MM.1S (cell line): Measurements from ENCODE around the gene CHID1.

Experiments used
- EZH2 ChIP-seq: fragments of 300-600 bp; sonication (generic); optimal IDR thresholded peaks from 2 replicates; pipeline ENCODE3; 2017; ENCODE audit warnings: low read depth, mild to moderate bottlenecking, antibody characterized with exemption, low read length, mixed read lengths
- EZH2phosphoT487 ChIP-seq: fragments of 300-600 bp; sonication (generic); IDR thresholded peaks from 2 replicates; pipeline ENCODE4 v1.6.1; 2018; ENCODE audit warnings: antibody characterized with exemption, low read length
- TF ChIP-seq, protein P1 (sequence below): fragments of 300-600 bp; sonication (generic); IDR thresholded peaks from 2 replicates; pipeline ENCODE4 v1.5.1; 2016; ENCODE audit warnings: antibody characterized with exemption, low read length, mixed read lengths

DNA sequence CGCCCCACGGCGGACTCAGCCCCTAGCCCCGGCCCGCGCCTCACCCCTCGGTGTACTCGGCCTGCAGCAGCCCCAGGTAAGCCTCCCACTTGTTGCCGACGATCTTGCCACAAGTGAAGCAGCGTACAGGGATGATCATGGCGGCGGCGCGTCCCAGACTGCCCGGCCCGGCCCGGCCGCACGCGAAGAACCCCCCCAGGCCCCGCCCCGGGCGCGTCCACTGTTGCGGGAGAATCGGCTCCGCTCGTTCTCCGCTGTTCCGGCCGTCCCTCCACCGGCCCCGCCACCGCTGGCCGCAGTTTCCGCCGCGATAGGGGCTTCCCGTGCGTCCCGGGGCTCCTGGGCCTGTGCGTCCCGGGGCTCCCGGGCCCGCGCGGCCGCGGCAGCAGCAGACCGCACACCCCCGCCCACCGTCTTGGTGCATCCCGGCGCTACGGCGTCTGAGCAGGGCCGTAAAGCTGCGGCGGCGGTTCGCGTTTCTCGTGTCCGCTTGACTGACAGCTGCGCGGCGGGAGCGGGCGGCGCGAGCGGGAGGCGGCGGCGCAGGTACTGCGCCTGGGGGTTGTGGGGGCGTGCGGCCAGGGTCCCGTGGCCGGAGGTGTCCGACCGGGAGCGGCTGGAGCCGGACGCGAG, 68.1 kb downstream of the CHID1 start, which contains the start of the genes POLR2L and TSPAN4:
- TF ChIP-seq, protein P1, sequence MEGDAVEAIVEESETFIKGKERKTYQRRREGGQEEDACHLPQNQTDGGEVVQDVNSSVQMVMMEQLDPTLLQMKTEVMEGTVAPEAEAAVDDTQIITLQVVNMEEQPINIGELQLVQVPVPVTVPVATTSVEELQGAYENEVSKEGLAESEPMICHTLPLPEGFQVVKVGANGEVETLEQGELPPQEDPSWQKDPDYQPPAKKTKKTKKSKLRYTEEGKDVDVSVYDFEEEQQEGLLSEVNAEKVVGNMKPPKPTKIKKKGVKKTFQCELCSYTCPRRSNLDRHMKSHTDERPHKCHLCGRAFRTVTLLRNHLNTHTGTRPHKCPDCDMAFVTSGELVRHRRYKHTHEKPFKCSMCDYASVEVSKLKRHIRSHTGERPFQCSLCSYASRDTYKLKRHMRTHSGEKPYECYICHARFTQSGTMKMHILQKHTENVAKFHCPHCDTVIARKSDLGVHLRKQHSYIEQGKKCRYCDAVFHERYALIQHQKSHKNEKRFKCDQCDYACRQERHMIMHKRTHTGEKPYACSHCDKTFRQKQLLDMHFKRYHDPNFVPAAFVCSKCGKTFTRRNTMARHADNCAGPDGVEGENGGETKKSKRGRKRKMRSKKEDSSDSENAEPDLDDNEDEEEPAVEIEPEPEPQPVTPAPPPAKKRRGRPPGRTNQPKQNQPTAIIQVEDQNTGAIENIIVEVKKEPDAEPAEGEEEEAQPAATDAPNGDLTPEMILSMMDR, result no peak
- TF ChIP-seq EZH2 (no peak), EZH2phosphoT487 (no peak)
